HL-60 (cell line): ENCODE results near the gene CHRNA3.

Experiments
- GABPA ChIP-seq: IDR thresholded peaks from 2 replicates; pipeline ENCODE4 v1.6.1; 2012; ENCODE audit warnings: low read depth
- POLR2AphosphoS5 ChIP-seq: IDR thresholded peaks from 2 replicates; pipeline ENCODE4 v1.6.1; 2012; ENCODE audit warnings: low read depth
- REST ChIP-seq: IDR thresholded peaks from 2 replicates; pipeline ENCODE4 v1.6.1; 2012; ENCODE audit warnings: low read depth; ENCODE audit not compliant: insufficient replicate concordance
- SPI1 ChIP-seq: IDR thresholded peaks from 2 replicates; pipeline ENCODE4 v1.6.1; 2012; ENCODE audit warnings: low read depth, mild to moderate bottlenecking, borderline replicate concordance
- TF ChIP-seq, protein P1 (sequence below): IDR thresholded peaks from one replicate; pipeline ENCODE4 v1.5.1; 2011; ENCODE audit warnings: low read length, control low read depth, inconsistent platforms; ENCODE audit not compliant: insufficient read depth

DNA sequence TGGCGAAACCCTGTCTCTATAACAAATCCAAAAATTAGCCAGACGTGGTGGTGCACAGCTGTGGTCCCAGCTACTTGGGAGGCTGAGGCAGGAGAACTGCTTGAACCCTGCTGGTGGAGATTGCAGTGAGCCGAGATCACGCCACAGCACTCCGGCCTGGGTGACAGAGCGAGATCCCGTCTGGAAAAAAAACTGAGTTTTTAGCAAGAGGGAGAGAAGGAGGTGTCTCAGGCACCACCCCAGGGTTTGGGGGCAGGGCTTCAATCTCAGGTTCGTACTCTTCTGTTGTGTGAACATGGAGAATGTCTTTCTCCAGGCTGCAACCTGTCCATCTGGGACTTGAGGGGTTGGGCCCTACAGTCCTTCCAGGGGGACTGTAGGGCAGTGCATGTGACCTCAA lies 2.7 kb downstream of the CHRNA3 start:
- TF ChIP-seq, protein P1, sequence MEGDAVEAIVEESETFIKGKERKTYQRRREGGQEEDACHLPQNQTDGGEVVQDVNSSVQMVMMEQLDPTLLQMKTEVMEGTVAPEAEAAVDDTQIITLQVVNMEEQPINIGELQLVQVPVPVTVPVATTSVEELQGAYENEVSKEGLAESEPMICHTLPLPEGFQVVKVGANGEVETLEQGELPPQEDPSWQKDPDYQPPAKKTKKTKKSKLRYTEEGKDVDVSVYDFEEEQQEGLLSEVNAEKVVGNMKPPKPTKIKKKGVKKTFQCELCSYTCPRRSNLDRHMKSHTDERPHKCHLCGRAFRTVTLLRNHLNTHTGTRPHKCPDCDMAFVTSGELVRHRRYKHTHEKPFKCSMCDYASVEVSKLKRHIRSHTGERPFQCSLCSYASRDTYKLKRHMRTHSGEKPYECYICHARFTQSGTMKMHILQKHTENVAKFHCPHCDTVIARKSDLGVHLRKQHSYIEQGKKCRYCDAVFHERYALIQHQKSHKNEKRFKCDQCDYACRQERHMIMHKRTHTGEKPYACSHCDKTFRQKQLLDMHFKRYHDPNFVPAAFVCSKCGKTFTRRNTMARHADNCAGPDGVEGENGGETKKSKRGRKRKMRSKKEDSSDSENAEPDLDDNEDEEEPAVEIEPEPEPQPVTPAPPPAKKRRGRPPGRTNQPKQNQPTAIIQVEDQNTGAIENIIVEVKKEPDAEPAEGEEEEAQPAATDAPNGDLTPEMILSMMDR, result no peak
- TF ChIP-seq GABPA, result no peak
- no peak for TF ChIP-seq POLR2AphosphoS5
- no peak for TF ChIP-seq REST
- TF ChIP-seq SPI1, result no peak
